ENCODE data around the gene GARS1. TPM values are rescaled to one million over a fixed set of nuclear protein-coding genes. Genes with fewer than 3 reads are reported as not detected.
A peak's percentile ranks its signal among the peaks of the same experiment; 100 is the strongest.

The GARS1 gene
- total RNA-seq, 1 donor from 2014 or later = 42.3 TPM

DNA sequence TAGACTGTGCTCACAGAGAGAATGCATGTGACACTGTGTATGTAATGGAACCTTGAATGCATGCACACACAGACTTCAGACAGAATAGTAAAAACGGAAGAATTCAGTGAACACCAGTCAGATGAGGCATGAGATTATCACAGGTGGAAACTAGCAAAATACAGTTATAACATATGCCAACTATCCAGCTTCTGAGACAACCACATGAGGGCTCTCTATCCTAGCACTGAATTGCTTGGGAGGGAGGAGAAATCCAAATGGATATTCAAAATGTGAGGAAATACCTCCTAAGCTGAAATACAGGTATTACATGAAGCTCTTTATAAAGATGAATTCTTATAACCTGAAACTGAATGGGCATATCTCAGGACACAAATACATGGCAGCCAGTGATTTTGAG, 30.6 kb downstream of the GARS1 start:
- no peak overlapping the region for H3K4me3 ChIP-seq
- no peak overlapping the region for H3K27ac ChIP-seq (replicated peaks)
- H3K27me3 ChIP-seq (ENCODE audit: low read depth) = no peaks in the 10 kb centered on the region
- no peaks in the 10 kb centered on the region for H3K4me1 ChIP-seq
- H3K36me3 ChIP-seq = peaks cover 95% of the 10 kb centered on the region
- no peaks in the 10 kb centered on the region for H3K9me3 ChIP-seq (replicated peaks)
- TF ChIP-seq, protein P1, sequence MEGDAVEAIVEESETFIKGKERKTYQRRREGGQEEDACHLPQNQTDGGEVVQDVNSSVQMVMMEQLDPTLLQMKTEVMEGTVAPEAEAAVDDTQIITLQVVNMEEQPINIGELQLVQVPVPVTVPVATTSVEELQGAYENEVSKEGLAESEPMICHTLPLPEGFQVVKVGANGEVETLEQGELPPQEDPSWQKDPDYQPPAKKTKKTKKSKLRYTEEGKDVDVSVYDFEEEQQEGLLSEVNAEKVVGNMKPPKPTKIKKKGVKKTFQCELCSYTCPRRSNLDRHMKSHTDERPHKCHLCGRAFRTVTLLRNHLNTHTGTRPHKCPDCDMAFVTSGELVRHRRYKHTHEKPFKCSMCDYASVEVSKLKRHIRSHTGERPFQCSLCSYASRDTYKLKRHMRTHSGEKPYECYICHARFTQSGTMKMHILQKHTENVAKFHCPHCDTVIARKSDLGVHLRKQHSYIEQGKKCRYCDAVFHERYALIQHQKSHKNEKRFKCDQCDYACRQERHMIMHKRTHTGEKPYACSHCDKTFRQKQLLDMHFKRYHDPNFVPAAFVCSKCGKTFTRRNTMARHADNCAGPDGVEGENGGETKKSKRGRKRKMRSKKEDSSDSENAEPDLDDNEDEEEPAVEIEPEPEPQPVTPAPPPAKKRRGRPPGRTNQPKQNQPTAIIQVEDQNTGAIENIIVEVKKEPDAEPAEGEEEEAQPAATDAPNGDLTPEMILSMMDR (IDR thresholded peaks at IDR 0.05; ENCODE audit: borderline replicate concordance) = peak; percentile 38
- no peak for DNase-seq
- intact Hi-C loops (cut with micrococcal nuclease) = loop anchor here (10.0 kb wide), 1 partner anchor 110 kb away; no protein-coding TSS in a partner anchor

DNA sequence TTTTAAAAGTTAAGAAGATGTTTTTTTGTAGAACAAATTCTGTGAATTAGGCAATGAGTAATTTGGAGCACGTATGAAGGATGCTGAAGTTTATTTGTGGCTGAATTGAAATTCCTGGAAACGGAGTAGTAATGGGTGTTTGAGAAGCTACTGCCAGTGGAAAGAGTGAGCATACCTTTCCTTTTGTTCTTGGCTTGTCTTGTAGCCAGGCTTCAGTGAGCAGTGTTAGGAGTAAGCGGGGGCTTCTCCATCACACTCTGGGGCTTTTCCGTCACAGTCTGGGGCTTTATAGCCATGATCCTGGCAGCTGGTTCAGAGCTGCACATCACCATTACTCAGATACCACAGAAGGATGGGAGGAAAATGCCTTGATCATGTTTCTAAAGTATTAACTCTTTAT, 32.3 kb downstream of the GARS1 start:
- H3K27me3 ChIP-seq (ENCODE audit: low read depth) = no peaks in the 10 kb centered on the region
- intact Hi-C loops (cut with micrococcal nuclease) = loop anchor here (10.0 kb wide), 1 partner anchor 108 kb away; no protein-coding TSS in a partner anchor
- no peaks in the 10 kb centered on the region for H3K4me1 ChIP-seq
- no peak for DNase-seq
- TF ChIP-seq, protein P1 (IDR thresholded peaks at IDR 0.05; ENCODE audit: borderline replicate concordance) = no peak
- no peaks in the 10 kb centered on the region for H3K9me3 ChIP-seq (replicated peaks)
- H3K4me3 ChIP-seq = no peak overlapping the region
- peaks cover 95% of the 10 kb centered on the region for H3K36me3 ChIP-seq
- no peak overlapping the region for H3K27ac ChIP-seq (replicated peaks)

DNA sequence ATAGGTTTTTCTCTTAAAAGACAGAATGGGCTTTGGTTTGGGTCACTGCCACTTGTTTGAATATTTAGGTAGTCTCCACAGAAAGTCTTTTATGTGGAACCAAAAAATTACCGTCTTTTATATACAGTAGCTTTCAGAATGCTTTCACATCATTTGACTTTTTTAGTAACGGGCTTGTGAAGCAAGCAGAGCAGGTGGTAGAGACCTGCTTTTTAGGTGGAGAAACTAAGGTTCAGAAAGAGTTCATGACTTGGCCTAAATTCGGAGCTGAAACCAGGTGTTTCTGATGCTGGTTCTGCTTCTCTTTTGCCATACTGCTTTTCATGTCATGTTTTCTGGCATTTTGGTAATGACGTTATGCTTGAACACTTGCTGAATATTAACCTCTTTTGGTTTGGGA, 36.3 kb downstream of the GARS1 start:
- Histone ChIP-seq H3K27me3 (ENCODE audit: low read depth) (no peaks in the 10 kb centered on the region), H3K4me1 (no peaks in the 10 kb centered on the region), H3K4me3 (no peak overlapping the region), H3K27ac (replicated peaks) (no peak overlapping the region), H3K9me3 (replicated peaks) (no peaks in the 10 kb centered on the region), H3K36me3 (peaks cover 97% of the 10 kb centered on the region)
- TF ChIP-seq, protein P1 (IDR thresholded peaks at IDR 0.05; ENCODE audit: borderline replicate concordance) = no peak
- DNase-seq = no peak
- intact Hi-C loops (cut with micrococcal nuclease) = no loop called here

DNA sequence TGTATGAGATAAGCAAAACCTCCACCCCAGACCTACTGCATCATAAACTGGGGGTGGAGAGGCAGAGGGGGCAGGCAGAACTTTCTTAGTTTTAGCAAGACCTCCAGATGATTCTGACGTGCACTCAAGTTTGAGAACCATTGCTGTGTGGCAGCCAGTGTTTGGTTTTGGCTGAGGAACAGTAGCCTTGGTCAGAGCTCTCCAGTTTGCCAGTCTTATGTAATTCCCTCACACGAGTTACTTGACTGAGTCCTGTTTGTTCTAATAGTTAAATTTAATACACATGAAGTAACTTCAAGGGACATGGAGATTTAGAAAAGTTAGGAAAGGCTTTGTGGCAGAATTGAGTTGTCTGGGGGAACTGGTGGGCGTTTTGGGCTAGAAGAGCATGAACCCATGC, 38.5 kb downstream of the GARS1 start:
- Histone ChIP-seq H3K4me1 (no peaks in the 10 kb centered on the region), H3K36me3 (peaks cover 77% of the 10 kb centered on the region), H3K4me3 (no peak overlapping the region), H3K9me3 (replicated peaks) (no peaks in the 10 kb centered on the region), H3K27me3 (ENCODE audit: low read depth) (no peaks in the 10 kb centered on the region), H3K27ac (replicated peaks) (no peak overlapping the region)
- intact Hi-C loops (cut with micrococcal nuclease) = no loop called here
- DNase-seq = no peak
- TF ChIP-seq, protein P1 (IDR thresholded peaks at IDR 0.05; ENCODE audit: borderline replicate concordance) = no peak

DNA sequence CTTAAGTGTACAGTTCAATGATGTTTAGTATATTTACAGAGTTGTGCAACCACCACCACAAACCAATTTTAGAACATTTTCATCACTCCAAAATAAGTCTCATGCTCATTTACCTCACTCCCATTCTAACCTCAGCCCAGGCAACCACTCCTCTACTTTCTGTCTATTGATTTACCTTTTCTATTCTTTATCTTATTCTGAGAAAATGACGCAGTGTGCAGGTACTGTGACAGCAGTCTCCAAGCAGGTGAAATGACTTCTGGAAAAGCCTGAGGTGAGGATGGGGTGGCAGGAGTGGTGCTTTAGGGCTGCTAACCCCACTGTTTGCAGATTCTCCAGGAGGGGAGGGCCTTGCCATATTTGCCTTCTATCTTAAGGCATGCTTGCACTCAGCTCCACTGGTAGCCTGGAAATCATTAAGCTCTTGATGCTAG, 39.5 kb downstream of the GARS1 start:
- intact Hi-C loops (cut with micrococcal nuclease) = no loop called here
- H3K36me3 ChIP-seq = peaks cover 68% of the 10 kb centered on the region

More for the DNA sequence above, 39.5 kb downstream of the GARS1 start:
- no peaks in the 10 kb centered on the region for H3K4me1 ChIP-seq
- no peaks in the 10 kb centered on the region for H3K27me3 ChIP-seq (ENCODE audit: low read depth)
- no peak for DNase-seq
- H3K27ac ChIP-seq (replicated peaks) = no peak overlapping the region
- H3K4me3 ChIP-seq = no peak overlapping the region
- no peaks in the 10 kb centered on the region for H3K9me3 ChIP-seq (replicated peaks)
- TF ChIP-seq, protein P1 (IDR thresholded peaks at IDR 0.05; ENCODE audit: borderline replicate concordance) = no peak

Data from left ventricle myocardium inferior (tissue), 1 donor.